D341Med (cell line): ENCODE measurements around the gene LARP4B.

Experiments
- DNase-seq: peaks from one replicate; pipeline ENCODE4 v3.0.0; 2012; ENCODE audit warnings: low spot score

Gene LARP4B

DNA sequence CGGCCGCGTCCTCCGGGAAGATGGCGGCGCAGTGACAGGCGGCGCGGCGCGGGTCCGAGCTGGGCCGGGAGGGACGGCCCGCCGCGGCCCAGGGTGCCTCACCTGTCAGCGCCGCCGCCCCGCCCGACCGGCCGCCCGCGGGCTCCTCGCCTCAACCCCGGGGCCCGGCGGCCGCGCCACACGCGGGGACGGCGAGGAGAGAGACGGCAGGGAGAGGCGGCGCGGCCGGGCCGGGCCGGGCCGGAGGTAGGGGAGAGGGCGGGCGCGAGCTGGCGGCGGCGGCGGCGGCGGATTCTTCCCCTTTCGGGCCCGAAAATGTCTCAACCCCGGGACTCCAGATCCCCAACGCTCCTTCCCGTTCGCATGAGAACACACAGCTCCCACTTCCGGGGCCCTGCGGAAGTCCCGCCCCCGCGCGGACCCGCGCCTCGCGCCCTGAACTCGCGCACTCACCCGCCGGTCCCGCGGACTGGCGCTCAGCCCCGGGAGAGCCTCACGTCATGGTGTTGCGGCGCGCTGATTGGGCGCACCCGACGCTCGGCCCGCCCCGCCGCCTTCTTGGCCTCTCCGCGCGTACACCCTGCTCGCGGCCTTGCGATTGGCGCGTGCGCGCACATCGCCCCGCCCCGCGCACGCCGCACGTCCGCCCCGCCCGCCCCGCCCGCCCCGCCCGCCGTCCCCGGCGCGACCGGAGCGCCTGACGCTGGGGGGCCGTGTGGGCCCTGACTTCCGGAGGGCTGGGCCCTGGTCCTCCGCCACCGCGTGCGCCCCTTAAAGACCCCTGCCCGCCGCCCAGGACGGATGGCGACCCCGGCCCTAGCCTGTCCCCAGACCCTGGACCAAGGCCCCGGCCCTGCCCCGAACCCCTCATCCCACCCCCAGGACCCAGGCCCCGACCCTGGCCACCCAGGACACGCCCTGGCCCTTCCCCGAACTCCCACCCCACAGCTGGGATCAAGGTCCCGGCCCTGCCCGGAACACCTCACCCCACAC is at the start of gene LARP4B:
Gene LARP4B (minus strand): TSS at position 380 of the 993 bp plus-strand sequence. CDS start 45,984 bp downstream, outside the sequence.
- DNase-seq: peak; percentile 100

DNA sequence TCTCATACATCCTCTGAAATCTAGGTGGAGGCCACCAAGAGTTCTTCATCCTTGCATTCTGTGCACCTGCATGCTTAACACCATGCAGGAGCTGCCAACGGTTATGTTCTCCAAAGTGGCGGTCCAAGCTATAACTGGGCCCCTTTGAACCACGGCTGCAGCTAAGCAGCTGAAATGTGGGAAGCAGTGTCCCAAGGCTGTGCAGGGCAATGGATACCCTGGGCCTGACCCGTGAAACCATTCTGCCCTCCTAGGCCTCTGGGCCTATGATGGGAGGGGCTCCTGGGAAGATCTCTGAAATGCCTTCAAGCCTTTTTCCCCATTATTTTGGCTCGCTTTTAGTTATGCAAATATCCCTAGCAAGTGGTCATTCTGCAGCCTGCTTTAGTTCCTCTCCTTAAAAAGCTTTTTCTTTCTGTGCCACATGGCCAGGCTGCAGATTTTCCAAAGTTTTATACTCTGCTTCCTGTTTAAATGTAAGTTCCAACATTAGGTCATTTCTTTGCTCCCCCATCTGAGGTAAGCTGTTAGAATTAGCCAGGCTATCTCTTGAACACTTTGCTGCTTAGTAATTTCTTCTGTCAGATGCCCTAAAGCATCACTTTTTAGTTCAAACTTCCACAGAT is 49.1 kb upstream of the LARP4B start:
- DNase-seq: no peak

DNA sequence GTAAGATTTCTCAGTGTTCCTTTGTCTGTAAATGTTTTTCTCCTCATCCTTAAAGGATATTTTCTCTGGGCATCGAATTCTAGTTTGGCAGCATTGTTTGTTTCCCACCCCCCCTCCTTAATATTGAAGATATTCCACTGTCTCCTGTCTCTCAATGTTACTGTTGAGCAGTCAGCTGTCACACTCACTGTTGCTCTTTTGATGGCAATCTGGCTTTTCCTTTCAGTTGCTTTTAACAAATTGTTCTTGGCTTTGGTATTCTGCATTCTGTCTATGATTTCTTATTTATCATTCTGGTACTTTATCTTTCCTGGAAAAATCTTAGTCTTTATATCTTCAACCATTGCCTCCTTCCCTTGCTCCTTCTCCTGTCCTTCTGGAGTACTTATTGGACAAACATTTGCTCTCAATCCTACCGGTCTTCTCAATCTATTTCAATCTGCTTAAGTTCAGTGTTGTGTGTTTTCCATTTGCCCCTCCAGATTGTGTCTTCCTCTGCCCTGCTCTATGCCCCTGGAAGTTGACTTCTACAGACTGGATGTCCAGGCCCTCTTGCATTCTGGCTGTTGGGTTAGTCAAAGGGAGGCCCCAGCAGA is 47.4 kb upstream of the LARP4B start:
- no peak for DNase-seq

- no peak for DNase-seq
These were observed 44.8 kb upstream of the LARP4B start for GRCh38 chr10:976316-976715.

- DNase-seq: peak; percentile 12
These were observed 43.2 kb upstream of the LARP4B start for GRCh38 chr10:974785-975074.

DNA sequence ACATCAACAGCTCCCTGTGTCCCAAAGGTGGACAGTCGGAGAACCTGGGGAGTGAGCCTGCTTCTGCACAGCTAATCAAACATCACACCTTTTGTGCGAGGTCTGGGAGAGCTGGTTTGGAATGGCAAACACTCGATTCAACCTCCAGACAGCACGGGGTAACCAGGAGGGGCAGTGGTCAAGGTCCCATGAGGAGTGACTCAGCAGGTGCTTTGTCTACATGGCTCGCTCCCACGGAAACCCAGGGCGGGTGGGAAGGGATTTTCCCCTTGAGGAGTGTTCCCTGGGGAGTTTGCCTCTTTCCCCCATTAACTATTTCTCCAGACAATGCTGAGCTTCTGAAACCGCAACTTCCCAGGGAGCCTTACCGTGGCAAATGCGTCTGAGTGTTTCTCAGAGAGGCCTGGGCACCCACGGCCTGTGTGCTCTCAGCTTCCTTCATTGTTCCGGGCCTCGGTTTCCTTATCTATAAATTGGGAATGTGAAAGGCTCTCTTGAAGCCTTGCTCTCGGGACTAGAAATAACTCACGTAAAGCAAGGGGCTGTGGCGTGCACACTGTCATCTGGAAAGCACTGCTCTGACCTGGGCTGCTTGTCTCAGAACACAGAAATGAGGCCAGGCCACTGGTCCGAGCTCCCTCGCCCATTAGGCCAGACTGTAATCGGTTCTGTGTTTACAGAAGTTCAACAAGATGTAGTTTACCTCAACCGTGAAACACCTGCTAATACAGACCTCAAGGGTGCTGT is 42.7 kb upstream of the LARP4B start:
- peak; percentile 12 for DNase-seq

DNA sequence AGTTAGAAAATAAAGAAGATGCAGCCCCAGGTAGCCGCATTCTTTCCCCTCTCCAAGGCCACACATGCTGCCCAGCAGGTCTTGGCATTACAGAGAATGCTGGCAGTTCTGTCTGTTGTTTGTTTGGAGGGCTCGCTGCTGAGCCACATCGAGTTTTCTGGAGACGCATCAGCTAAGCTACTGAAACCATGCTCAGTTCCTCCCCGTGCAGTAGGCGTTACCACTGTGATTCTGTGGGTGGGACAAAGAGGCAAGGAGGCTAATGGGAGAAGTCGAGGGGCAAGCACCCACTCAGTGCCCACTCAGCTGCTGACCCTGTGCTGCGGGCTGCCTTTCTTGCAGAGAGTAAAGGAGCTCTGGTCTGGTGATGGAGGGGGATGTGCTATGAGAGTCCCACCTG is 41.3 kb upstream of the LARP4B start:
- no peak for DNase-seq

GRCh38 chr10:971613-972012 is 40.1 kb upstream of the LARP4B start:
- DNase-seq: peak; percentile 12

DNA sequence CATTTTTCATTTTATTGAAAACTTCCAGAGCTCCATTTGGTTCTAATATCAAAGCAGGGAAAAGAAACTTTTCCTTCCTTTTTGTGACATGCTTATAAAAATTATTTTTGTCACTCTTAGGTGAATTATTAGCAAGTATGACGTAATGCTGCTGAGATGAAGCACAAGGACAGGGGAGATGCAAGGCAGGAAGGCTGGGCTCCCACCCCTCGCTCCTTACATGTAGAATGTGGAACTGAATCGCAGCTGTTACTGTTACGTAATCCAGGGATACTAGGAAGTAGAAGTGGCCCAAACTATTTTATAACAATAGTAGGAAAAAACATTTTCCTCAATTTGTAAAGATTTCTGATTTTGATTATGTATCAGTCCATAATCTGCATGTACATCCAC is 39.6 kb upstream of the LARP4B start:
- no peak for DNase-seq

- no peak for DNase-seq
These were observed 39.0 kb upstream of the LARP4B start for GRCh38 chr10:970311-971149.

DNA sequence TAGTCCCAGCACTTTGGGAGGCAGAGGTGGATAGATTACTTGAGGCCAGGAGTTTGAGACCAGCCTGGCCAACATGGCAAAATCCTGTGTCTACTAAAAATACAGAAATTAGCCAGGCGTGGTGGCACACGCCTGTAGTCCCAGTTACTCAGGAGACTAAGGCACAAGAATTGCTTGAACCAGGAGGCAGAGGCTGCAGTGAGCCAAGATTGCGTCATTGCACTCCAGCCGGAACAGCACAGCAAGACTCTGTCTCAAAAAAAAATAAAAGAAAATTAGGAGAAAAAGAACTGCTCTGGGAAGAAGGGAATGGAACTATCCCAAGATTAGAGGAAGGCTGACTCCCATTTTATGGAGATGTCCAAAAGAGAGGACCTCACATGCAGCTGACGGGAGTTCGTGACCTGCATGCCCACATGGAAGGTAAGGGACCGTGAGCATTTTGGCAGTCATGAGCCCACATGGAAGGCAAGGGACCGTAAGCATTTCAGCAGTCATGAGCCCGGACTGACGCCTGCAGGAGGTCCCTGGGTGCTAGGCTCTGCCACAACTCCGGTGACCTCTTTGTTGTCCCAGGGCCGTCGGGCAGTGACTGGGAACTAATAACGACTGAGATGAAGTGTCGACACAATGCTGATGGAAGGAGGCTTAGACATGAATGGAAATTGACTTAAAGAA is 38.1 kb upstream of the LARP4B start:
- no peak for DNase-seq

DNA sequence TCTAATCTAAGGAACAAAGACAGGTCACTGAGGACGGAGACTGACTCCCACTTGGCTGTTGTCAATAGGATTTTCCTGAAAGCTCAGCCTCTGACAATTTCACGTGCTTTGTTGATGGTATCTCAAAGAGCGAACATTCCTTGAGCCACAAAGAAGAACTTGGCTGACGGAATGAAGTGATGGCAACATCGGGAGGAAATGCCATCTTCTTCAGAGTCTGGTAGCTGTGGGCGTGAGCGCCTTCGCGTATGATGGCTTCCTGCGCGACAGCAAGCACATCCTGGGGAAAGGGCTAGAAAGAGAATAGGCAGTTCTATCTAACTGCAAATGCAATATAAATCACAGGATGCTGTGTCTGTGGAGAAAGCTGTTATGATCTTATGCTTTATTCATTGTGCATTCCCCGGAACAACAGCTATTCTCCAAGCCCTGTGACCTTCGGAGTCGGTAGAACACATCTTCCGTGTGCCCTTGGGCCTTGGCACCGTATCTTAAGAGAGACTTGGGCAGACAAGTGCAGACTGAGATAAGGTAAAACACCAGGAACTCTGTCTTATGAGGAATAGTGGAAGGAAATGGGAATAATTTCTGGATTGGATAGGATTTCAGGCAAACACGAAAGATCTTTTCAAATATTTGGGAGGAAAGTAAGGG is 37.2 kb upstream of the LARP4B start:
- DNase-seq: peak; percentile 6

GRCh38 chr10:966466-967235 is 35.1 kb upstream of the LARP4B start:
- no peak for DNase-seq

DNA sequence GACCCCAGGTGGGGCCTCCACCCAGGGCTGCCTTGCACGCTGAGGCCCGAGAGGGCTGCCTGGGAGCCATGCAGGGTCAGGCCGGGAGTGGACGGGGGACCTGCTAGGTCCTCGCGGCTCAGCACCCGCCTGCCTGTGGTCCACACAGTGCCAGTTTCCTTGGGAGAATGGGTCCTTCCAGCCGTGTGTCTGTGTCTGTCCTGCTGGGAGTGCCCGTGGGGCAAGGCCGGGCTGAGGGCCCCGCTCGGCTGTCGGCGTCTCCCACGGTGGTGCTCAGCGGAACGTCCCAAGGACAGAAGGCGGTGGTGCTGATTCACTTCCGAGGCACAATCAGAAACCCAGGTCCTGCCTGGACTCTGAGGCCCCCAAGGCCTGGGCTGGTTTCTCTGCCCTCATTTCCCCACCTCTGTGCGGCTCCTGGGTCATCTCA is 33.5 kb upstream of the LARP4B start:
- no peak for DNase-seq

DNA sequence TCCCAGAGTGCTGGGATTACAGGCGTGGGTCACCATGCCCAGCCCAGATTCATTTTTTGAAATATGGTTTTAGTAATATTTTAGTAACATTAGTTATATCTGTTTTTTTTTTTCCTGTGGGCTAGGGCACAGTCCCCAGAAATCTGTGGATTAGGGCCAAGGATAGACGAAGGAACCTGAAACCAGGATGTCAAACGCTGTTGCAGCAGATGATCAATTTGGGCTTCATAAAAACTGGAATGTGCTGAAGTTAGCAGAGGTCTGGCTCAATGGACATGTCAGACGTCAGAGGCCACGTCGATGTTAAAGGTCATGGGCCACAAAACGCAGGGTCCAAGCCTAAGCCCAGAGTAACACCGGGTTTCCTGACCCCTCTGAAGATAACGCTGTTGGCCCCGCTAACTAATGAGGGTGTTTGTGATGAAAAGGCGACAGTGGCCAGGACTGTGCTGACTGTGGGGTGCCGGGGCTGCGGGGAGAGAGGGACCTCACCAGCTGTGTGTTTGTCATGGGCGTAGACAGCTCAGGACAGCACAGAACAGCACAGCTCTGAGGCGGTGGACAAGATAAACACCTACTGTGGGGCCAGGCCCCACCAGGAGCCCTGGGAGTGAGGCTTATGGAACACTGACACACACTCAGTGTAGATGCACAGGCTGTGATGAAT is 32.9 kb upstream of the LARP4B start:
- no peak for DNase-seq

DNA sequence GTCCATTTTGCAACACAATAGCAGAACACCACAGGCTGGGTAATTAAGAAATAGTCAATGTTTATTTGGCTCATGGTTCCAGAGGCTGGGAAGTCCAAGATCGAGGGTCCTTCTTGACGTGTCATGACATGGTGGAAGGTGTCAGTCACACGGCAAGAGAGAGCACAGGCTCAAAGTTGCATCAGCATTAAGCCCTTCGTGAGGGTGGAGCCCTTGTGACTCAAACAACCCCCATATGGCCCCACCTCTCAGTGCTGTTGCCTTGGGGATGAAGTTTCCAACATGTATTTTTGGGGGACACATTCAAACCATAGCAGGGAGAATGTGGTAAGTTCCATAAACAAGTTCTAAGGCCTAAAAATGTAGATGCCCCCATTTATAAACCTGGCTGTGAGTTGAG is 32.1 kb upstream of the LARP4B start:
- no peak for DNase-seq

DNA sequence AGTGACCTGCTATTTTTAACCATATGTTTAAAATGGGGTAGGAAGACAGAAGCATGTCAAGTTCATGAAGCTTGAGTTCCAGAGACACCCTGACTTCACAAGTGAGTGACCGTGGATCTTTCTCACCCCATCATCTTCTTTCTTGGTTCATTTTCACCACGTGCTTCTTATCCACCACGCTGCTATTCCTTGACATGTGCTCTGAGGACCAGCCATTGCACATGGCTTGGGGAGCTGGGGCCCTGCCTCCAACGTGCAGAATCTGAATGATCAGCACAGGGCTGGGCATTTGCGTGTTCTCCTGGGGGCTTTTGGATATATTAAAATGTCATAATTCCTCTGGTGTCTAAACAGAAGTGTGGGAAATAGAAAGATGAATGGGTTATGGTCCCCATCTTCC is 31.7 kb upstream of the LARP4B start:
- DNase-seq: no peak

GRCh38 chr10:962342-962741 is 30.8 kb upstream of the LARP4B start:
- DNase-seq: no peak

GRCh38 chr10:958856-959255 is 27.4 kb upstream of the LARP4B start:
- DNase-seq: no peak
